ENCODE measurements around the gene SEMA3C.

DNA sequence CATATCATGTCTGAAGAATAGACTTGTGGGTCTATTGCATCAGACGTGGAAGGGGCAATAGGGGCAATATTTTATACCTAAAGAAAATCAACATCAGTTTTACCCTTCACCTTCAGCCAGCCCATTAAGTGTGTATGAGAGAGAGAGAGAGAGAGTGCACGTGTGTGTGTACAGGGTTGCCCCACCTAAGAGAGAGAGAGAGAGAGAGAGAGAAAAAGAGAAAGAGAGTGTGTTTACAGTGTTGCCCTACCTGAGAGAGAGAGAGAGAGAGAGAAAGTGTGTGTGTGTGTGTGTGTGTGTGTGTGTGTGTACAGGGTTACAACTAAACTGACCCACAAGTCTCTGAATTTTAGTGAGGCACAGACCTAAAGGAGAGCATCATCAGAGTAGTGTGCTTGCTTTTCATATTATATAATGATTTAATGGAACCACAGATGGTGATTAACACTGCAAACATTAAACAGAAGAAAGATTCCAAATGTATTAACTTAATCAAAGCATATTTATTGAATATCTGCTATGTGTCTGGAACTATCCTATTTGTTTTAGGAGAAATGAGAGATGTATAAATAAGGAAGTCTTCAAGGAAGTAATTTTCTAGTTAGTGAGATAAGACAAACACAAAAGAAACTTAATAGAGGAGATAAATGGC, 213.6 kb downstream of the SEMA3C start:
- TF ChIP-seq, protein P1, sequence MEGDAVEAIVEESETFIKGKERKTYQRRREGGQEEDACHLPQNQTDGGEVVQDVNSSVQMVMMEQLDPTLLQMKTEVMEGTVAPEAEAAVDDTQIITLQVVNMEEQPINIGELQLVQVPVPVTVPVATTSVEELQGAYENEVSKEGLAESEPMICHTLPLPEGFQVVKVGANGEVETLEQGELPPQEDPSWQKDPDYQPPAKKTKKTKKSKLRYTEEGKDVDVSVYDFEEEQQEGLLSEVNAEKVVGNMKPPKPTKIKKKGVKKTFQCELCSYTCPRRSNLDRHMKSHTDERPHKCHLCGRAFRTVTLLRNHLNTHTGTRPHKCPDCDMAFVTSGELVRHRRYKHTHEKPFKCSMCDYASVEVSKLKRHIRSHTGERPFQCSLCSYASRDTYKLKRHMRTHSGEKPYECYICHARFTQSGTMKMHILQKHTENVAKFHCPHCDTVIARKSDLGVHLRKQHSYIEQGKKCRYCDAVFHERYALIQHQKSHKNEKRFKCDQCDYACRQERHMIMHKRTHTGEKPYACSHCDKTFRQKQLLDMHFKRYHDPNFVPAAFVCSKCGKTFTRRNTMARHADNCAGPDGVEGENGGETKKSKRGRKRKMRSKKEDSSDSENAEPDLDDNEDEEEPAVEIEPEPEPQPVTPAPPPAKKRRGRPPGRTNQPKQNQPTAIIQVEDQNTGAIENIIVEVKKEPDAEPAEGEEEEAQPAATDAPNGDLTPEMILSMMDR (IDR thresholded peaks at IDR 0.05), result no peak
- TF ChIP-seq POLR2A (IDR thresholded peaks at IDR 0.05), result no peak
- TF ChIP-seq EP300 (IDR thresholded peaks at IDR 0.05), result no peak

Data from upper lobe of left lung (tissue), 4 donors.